Neutrophil (primary cell): ENCODE data around the gene SERPINF2.

Experiments
- H3K27ac ChIP-seq: fragments of 200-600 bp; sonication (generic); 2 replicates; pipeline ENCODE4 v1.5.1; 2016; ENCODE audit warnings: mild to moderate bottlenecking, moderate library complexity
- H3K27me3 ChIP-seq: fragments of 200-600 bp; sonication (generic); 2 replicates; pipeline ENCODE4 v1.6.0; 2016; ENCODE audit warnings: mild to moderate bottlenecking
- H3K36me3 ChIP-seq: fragments of 200-600 bp; sonication (generic); 2 replicates; pipeline ENCODE4 v1.5.1; 2017
- H3K4me1 ChIP-seq, 2 experiments: fragments of 200-600 bp in 1 of 2; sonication (generic) in 1 of 2; 1 replicate in 1 of 2; 2 replicates in 1 of 2; pipeline versions ENCODE4 v1.5.1 to v1.6.1; 2013 to 2016; ENCODE audit warnings: low read depth in 1 of 2, low read length in 1 of 2, mild to moderate bottlenecking in 1 of 2, moderate library complexity in 1 of 2; ENCODE audit not compliant: control insufficient read depth in 1 of 2, insufficient read depth in 1 of 2
- H3K4me3 ChIP-seq, 2 experiments: fragments of 200-600 bp in 1 of 2; sonication (generic) in 1 of 2; 1 replicate in 1 of 2; 2 replicates in 1 of 2; pipeline ENCODE4 v1.5.1; 2013 to 2016; ENCODE audit warnings: low read depth in 1 of 2, low read length in 1 of 2, mild to moderate bottlenecking in 1 of 2, moderate library complexity in 1 of 2
- H3K9me3 ChIP-seq: fragments of 200-600 bp; sonication (generic); 2 replicates; pipeline ENCODE4 v1.5.1; 2016
- CTCF ChIP-seq: fragments of 200-600 bp; sonication (generic); IDR thresholded peaks from 2 replicates; pipeline ENCODE4 v1.5.1; 2016; ENCODE audit warnings: antibody characterized with exemption

Gene SERPINF2

GRCh38 chr17:1774390-1775176, 31.9 kb downstream of the SERPINF2 start:
- Histone ChIP-seq H3K4me3 (no peak overlapping the region), H3K4me1 (peaks cover 5 to 6% of the 10 kb centered on the region in 2 experiments), H3K27me3 (no peaks in the 10 kb centered on the region), H3K27ac (no peak overlapping the region), H3K9me3 (no peaks in the 10 kb centered on the region), H3K36me3 (peaks cover 25% of the 10 kb centered on the region)
- no peak for TF ChIP-seq CTCF

- H3K4me3 ChIP-seq = no peak overlapping the region
- H3K4me1 ChIP-seq = peaks cover 4 to 5% of the 10 kb centered on the region in 2 experiments
- peaks cover 25% of the 10 kb centered on the region for H3K36me3 ChIP-seq
- no peaks in the 10 kb centered on the region for H3K27me3 ChIP-seq
- H3K27ac ChIP-seq = no peak overlapping the region
- no peaks in the 10 kb centered on the region for H3K9me3 ChIP-seq
- TF ChIP-seq CTCF = no peak
These were observed 33.7 kb downstream of the SERPINF2 start for GRCh38 chr17:1776328-1776727.

GRCh38 chr17:1776857-1777256, 34.2 kb downstream of the SERPINF2 start:
- no peak for TF ChIP-seq CTCF
- H3K4me1 ChIP-seq = no peaks in the 10 kb centered on the region
- no peaks in the 10 kb centered on the region for H3K27me3 ChIP-seq
- no peak overlapping the region for H3K27ac ChIP-seq
- no peak overlapping the region for H3K4me3 ChIP-seq
- H3K9me3 ChIP-seq = no peaks in the 10 kb centered on the region
- peaks cover 25% of the 10 kb centered on the region for H3K36me3 ChIP-seq

- H3K9me3 ChIP-seq = no peaks in the 10 kb centered on the region
- peaks cover 25% of the 10 kb centered on the region for H3K36me3 ChIP-seq
- no peak overlapping the region for H3K4me3 ChIP-seq
- no peak overlapping the region for H3K27ac ChIP-seq
- H3K27me3 ChIP-seq = no peaks in the 10 kb centered on the region
- H3K4me1 ChIP-seq = peaks cover 15 to 19% of the 10 kb centered on the region in 2 experiments
- TF ChIP-seq CTCF = no peak
These were observed 37.0 kb downstream of the SERPINF2 start for GRCh38 chr17:1779571-1780131.

- Histone ChIP-seq H3K4me3 (peak overlapping the region in 1 of 2 experiments; percentile 45), H3K27ac (peak overlapping the region; percentile 77), H3K36me3 (peaks cover 15% of the 10 kb centered on the region), H3K4me1 (peaks cover 15 to 19% of the 10 kb centered on the region in 2 experiments), H3K27me3 (no peaks in the 10 kb centered on the region), H3K9me3 (no peaks in the 10 kb centered on the region)
- no peak for TF ChIP-seq CTCF
These were observed 39.5 kb downstream of the SERPINF2 start for GRCh38 chr17:1782171-1782567.
